B cell (primary cell): ENCODE measurements around the gene CAMK2D. TPM values are rescaled to one million over a fixed set of nuclear protein-coding genes. Genes with fewer than 3 reads are reported as not detected.

Experiments
- ATAC-seq: fragments of 200-7000 bp; cut with Tn5 transposase; one replicate; pipeline ENCODE4 v1.10.0; 2021; ENCODE audit warnings: low read depth, mild to moderate bottlenecking, moderate number of reproducible peaks, moderate library complexity
- CTCF ChIA-PET: fragments of 350-600 bp; sonication (Branson Sonifier 250); formaldehyde crosslinking; loops from one replicate; lab custom pipeline; 2021; ENCODE audit warnings: antibody characterized with exemption, inconsistent platforms; lab: Charles Lee
- POLR2A ChIA-PET: fragments of 350-600 bp; sonication (Branson Sonifier 250); formaldehyde crosslinking; loops from one replicate; lab custom pipeline; 2021; ENCODE audit warnings: antibody characterized with exemption; lab: Charles Lee
- DNase-seq: peaks from one replicate; pipeline ENCODE4 v3.0.0; 2013
- H2AFZ ChIP-seq: 2 replicates; pipeline ENCODE4 v1.6.1; 2012; ENCODE audit warnings: mild to moderate bottlenecking, low read depth, low read length; ENCODE audit not compliant: insufficient read depth, poor library complexity, severe bottlenecking
- H3K27ac ChIP-seq, 2 donors: 1 replicate in 1 of 2; 2 replicates in 1 of 2; pipeline ENCODE4 v1.5.1; 2012 to 2013; ENCODE audit warnings: low read length in 2 of 2, mild to moderate bottlenecking in 2 of 2, moderate library complexity in 1 of 2
- H3K27me3 ChIP-seq, 4 experiments: fragments of 200-600 bp in 1 of 4; sonication (generic) in 1 of 4; replicated peaks in 1 of 4; 1 replicate in 2 of 4; 2 replicates in 2 of 4; pipeline versions ENCODE4 v1.6.1 to v1.7.0; 2013 to 2016; ENCODE audit warnings: low read length in 3 of 4, mild to moderate bottlenecking in 2 of 4, mixed read lengths in 1 of 4, moderate library complexity in 1 of 4; ENCODE audit not compliant: insufficient read depth in 4 of 4, control insufficient read depth in 3 of 4; ENCODE audit errors: control extremely low read depth in 1 of 4
- H3K36me3 ChIP-seq, 2 experiments: replicated peaks in 1 of 2; 1 replicate in 1 of 2; 2 replicates in 1 of 2; pipeline versions ENCODE4 v1.6.1 to v1.7.1; 2013; ENCODE audit warnings: low read length in 1 of 2; ENCODE audit not compliant: insufficient read depth in 2 of 2, control insufficient read depth in 1 of 2; ENCODE audit errors: control extremely low read depth in 1 of 2, extremely low read depth in 1 of 2
- H3K4me1 ChIP-seq, 2 donors: fragments of 200-600 bp in 1 of 2; sonication (generic) in 1 of 2; 1 replicate in 1 of 2; 2 replicates in 1 of 2; pipeline versions ENCODE4 v1.5.1 to v1.6.1; 2013 to 2017; ENCODE audit warnings: low read length in 2 of 2; ENCODE audit not compliant: control insufficient read depth in 2 of 2, insufficient read depth in 2 of 2
- H3K4me2 ChIP-seq: replicated peaks from 2 replicates; pipeline ENCODE3; 2012; ENCODE audit warnings: mild to moderate bottlenecking, low read depth, low read length; ENCODE audit not compliant: poor library complexity, severe bottlenecking
- H3K4me3 ChIP-seq, 5 experiments: fragments of 200-600 bp in 1 of 5; sonication (generic) in 1 of 5; 1 replicate in 3 of 5; 2 replicates in 2 of 5; pipeline versions ENCODE4 v1.5.1 to v1.7.0; 2011 to 2016; ENCODE audit warnings: low read length in 4 of 5, mild to moderate bottlenecking in 4 of 5, low read depth in 2 of 5, control low read depth in 1 of 5, moderate library complexity in 1 of 5; ENCODE audit not compliant: insufficient read depth in 1 of 5; ENCODE audit errors: control extremely low read depth in 1 of 5, extremely low read depth in 1 of 5
- H3K79me2 ChIP-seq: fragments of 200-600 bp; sonication (generic); one replicate; pipeline ENCODE4 v1.6.0; 2016; ENCODE audit warnings: low read length; ENCODE audit not compliant: control insufficient read depth, insufficient read depth
- H3K9ac ChIP-seq: fragments of 200-600 bp; sonication (generic); 2 replicates; pipeline ENCODE4 v1.6.1; 2017; ENCODE audit warnings: mild to moderate bottlenecking, low read length, moderate library complexity
- H3K9me3 ChIP-seq, 3 donors: one replicate each; pipeline versions ENCODE4 v1.6.1 to v1.7.1; 2013; ENCODE audit warnings: low read length in 2 of 3; ENCODE audit not compliant: control insufficient read depth in 2 of 3, insufficient read depth in 1 of 3; ENCODE audit errors: control extremely low read depth in 1 of 3
- H4K20me1 ChIP-seq: 2 replicates; pipeline ENCODE4 v1.6.0; 2012; ENCODE audit warnings: mild to moderate bottlenecking, low read length; ENCODE audit not compliant: insufficient read depth, control insufficient read depth, poor library complexity, severe bottlenecking
- H3K27ac Mint-ChIP-seq: one replicate; pipeline ENCODE4 v1.8.0; 2021; ENCODE audit warnings: mixed read lengths
- H3K27me3 Mint-ChIP-seq: one replicate; pipeline ENCODE4 v1.8.0; 2021; ENCODE audit warnings: mixed read lengths
- H3K4me1 Mint-ChIP-seq: one replicate; pipeline ENCODE4 v1.8.0; 2021; ENCODE audit warnings: mixed read lengths
- H3K4me3 Mint-ChIP-seq: one replicate; pipeline ENCODE4 v1.8.0; 2021; ENCODE audit warnings: mixed read lengths
- H3K9me3 Mint-ChIP-seq: one replicate; pipeline ENCODE4 v1.8.0; 2022; ENCODE audit warnings: mixed read lengths; ENCODE audit not compliant: insufficient read depth
- EZH2 ChIP-seq: IDR thresholded peaks from 2 replicates; pipeline ENCODE4 v1.6.1; 2012; ENCODE audit warnings: borderline replicate concordance, low read depth, mild to moderate bottlenecking, moderate library complexity, low read length; ENCODE audit not compliant: insufficient read depth, poor library complexity, severe bottlenecking
- WGBS: methylation state at CpG from one replicate; pipeline ENCODE4 v1.1.5; 2013; ENCODE audit warnings: missing lambda C conversion rate; ENCODE audit not compliant: insufficient coverage; 5-methylcytosine and 5-hydroxymethylcytosine counted together
- intact Hi-C: fragments of 100-400 bp; cut with micrococcal nuclease; formaldehyde crosslinking; loops from one replicate; pipeline ENCODE4 v1.10.0; 2022
- polyA plus RNA-seq: library from polyadenylated mRNA; depleted of rRNA; stranded (reverse); fragments of >200 nt; gene quantifications from 2 replicates; pipeline ENCODE4 v1.2.3, GENCODE V29; 2012
- total RNA-seq, 2 donors: library from RNA; stranded (reverse); fragments of 120-200 nt in 1 of 2; gene quantifications; 1 replicate in 1 of 2; 2 replicates in 1 of 2; pipeline versions ENCODE4 v1.2.3 to v1.2.4, GENCODE V29; 2013 to 2022
- TF ChIP-seq, protein P1 (sequence below): fragments of 200-600 bp; IDR thresholded peaks from one replicate; pipeline ENCODE4 v1.8.0; 2022; ENCODE audit warnings: antibody characterized with exemption, mild to moderate bottlenecking

The CAMK2D gene
- total and polyA plus RNA-seq, 2 donors (not counting 1 experiment from before 2014, with no cell fraction given): 26.3 to 57.0 TPM

DNA sequence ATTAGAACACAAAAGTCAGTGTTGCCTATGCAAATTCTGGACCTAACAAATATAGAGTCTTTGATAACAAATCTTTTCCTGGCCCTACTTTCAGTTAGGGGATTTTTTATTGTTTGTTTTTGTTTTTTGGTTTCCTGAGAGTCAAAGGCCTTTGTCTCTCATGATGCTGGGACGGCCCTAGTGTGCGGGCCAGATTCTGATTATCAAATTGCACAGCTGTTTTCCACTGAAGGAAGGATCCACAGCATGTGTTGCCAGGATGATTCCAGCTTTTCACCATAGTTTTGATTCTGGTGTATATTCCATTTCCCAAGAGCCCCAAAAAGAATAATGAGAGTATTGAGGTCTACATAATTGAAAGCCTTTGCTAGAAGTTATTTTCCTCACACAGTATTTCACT lies 248.2 kb downstream of the CAMK2D start:
- ATAC-seq: no peak
- no peak overlapping the region for H3K4me3 ChIP-seq
- Mint-ChIP-seq H3K9me3 (no peaks in the 10 kb centered on the region), H3K27me3 (no peaks in the 10 kb centered on the region), H3K4me3 (no peak overlapping the region), H3K27ac (no peak overlapping the region), H3K4me1 (no peaks in the 10 kb centered on the region)
- H2AFZ ChIP-seq: no peak overlapping the region
- H3K36me3 ChIP-seq: peaks cover 19 to 54% of the 10 kb centered on the region in 2 experiments
- DNase-seq: no peak
- no peak overlapping the region for H3K27ac ChIP-seq
- no peak overlapping the region for H3K9ac ChIP-seq
- TF ChIP-seq EZH2: no peak
- H3K79me2 ChIP-seq: peaks cover 3% of the 10 kb centered on the region
- intact Hi-C loops: no loop called here
- WGBS: 100% methylated on average over 2 of the region's 2 CpGs
- no peaks in the 10 kb centered on the region for H3K9me3 ChIP-seq
- H3K4me1 ChIP-seq: no peaks in the 10 kb centered on the region
- CTCF ChIA-PET: no interaction called here
- no peaks in the 10 kb centered on the region for H3K27me3 ChIP-seq
- peaks cover 5% of the 10 kb centered on the region for H4K20me1 ChIP-seq
- POLR2A ChIA-PET: no interaction called here
- no peak overlapping the region for H3K4me2 ChIP-seq

DNA sequence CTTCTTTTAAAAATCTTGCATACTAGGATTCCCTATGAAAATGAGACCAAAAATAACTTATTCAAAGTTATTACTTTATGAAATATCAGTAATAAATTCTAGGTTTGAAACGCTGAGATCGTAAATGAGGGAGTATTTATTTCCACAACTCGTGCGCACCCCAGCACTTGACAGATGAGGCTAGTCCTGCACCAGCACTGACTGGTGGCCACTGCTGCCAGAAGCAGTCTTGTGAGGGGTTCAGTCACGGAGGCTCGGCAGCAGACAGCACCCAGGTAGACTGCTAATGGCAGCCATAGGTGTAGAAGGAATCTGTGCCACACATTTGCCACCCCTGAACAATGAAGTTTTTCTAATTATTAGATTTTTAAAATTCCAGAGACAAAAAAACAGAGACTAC lies 248.7 kb downstream of the CAMK2D start:
- Histone ChIP-seq H3K36me3 (peaks cover 19 to 57% of the 10 kb centered on the region in 2 experiments), H3K9ac (no peak overlapping the region), H3K4me1 (no peaks in the 10 kb centered on the region), H3K27me3 (no peaks in the 10 kb centered on the region), H2AFZ (no peak overlapping the region), H3K4me3 (no peak overlapping the region), H3K4me2 (no peak overlapping the region), H3K79me2 (peaks cover 3% of the 10 kb centered on the region), H3K27ac (no peak overlapping the region), H3K9me3 (no peaks in the 10 kb centered on the region), H4K20me1 (peaks cover 5% of the 10 kb centered on the region)
- no peaks in the 10 kb centered on the region for H3K4me1 Mint-ChIP-seq
- H3K27ac Mint-ChIP-seq: no peak overlapping the region
- WGBS: 94% methylated on average over 6 of the region's 6 CpGs
- intact Hi-C loops: no loop called here
- no peak overlapping the region for H3K4me3 Mint-ChIP-seq
- ChIA-PET POLR2A (no interaction called here), CTCF (no interaction called here)
- ATAC-seq (no peak), DNase-seq (no peak)
- TF ChIP-seq, protein P1, sequence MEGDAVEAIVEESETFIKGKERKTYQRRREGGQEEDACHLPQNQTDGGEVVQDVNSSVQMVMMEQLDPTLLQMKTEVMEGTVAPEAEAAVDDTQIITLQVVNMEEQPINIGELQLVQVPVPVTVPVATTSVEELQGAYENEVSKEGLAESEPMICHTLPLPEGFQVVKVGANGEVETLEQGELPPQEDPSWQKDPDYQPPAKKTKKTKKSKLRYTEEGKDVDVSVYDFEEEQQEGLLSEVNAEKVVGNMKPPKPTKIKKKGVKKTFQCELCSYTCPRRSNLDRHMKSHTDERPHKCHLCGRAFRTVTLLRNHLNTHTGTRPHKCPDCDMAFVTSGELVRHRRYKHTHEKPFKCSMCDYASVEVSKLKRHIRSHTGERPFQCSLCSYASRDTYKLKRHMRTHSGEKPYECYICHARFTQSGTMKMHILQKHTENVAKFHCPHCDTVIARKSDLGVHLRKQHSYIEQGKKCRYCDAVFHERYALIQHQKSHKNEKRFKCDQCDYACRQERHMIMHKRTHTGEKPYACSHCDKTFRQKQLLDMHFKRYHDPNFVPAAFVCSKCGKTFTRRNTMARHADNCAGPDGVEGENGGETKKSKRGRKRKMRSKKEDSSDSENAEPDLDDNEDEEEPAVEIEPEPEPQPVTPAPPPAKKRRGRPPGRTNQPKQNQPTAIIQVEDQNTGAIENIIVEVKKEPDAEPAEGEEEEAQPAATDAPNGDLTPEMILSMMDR: no peak
- TF ChIP-seq EZH2: no peak
- H3K27me3 Mint-ChIP-seq: no peaks in the 10 kb centered on the region
- no peaks in the 10 kb centered on the region for H3K9me3 Mint-ChIP-seq
